HG02678 (cell line): Measurements from ENCODE around the gene HTR2A.

ENCODE experiments used
- ATAC-seq: cut with Tn5 transposase; IDR thresholded peaks from one replicate; pipeline ENCODE4 v1.9.1; 2021; ENCODE audit warnings: mild to moderate bottlenecking, moderate library complexity; ENCODE audit not compliant: unreplicated experiment

HTR2A gene

DNA sequence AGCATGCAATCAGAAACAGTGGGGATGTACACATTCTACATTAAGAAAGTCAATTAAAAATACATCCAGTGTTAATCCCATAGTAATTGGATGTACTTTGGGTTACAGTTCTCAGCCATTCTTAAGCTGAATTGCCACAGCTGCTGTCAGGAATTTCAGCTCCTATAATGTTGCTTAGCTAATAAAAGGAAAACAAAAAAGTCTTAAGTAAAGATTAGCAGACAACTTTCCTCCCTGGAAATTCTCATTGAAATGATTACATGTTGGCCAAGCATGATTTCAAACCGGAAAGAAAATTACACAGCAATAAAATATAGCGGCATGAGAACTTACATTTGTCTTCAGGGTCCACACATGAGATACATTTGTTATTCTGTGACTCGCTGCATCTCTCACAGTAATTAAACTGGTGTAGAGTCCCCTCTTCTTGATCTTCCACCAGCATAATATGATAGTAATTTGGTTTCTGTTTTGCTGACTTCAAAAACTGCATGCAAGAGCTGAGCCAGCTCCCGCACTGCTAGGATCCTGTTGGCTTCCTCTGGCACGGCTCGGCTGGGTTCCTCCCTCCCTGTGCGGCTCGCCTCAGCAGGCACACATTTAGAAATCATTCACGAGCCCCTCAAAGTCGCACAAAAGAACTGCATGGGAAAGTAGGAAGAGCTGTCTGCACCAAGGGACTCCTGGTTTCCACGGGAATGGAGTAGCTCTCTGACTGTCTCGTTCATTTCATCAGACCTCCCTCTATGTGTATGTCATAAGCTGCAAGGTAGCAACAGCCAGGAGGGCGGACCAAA lies at the start of gene HTR2A:
Gene HTR2A (minus strand): TSS at position 713 of the 797 bp plus-strand sequence. CDS start 1,147 bp downstream, outside the sequence.
- ATAC-seq = no peak

DNA sequence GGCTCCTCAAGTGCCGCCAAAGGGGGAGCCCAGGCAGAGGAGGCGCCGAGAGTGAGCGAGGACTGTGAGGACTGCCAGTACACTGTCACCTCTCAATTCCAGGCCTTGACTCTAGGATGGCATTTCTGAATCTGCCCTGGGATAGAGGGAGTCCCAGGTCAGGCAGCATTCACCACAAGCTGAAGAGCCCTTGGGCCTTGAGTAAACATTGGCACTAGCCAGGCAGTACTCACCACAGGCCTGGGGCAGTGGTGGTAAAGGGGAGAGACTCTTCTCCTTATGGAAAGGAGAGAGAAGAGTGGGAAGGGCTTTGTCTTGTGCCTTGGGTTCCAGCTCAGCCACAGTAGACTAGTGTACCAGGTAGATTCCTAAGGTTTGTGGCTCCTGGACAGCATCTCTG lies 39.7 kb upstream of the HTR2A start:
- no peak for ATAC-seq

DNA sequence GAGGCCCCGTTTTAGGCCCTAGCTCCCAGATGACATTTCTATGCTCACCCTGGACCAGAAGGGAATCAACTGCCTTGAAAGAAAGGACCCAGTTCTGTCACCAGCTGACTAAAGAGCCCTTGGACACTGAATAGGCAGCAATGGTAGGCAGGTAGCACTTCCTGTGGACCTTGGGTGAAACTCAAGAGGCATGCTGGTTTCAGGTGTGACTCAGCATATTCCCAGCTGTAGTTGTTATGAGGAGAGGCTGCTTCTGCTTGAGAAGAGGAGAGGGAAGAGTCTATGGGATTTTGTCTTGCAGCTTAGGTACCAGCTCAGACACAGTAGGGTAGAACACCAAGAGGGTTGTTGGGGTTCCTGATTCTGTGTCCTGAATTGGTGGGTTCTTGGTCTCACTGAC lies 37.9 kb upstream of the HTR2A start:
- ATAC-seq = no peak

DNA sequence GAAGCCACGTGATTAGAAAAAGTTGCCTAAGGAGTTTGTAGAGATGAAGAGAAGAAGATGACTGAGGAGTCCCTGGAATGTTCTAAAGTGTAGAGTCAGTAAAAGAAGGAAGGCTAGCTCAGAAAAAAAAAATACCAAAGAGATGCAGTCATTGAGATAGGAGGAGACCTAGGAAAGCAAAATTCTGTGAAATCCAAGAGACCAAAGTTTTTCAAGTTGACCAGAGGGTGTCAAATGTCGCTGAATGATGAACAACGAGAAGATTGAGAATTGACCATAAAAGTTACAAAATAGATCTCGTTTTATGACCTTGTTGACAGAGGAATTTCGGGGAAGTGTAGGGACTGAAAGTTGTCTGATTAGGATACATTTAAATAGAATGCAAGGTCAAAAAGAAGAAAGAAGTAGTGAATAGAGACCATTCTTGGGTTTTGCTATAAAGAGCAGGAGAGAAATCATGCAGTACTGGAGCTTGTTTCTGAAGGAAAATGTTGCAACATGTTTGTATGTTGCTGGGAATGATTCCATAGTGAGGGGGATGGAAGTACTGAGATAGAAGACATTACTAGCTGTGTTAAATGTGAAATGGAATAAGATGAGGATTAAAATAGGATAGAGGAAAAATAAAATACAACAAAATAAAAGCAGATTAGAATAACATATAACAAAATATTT lies 30.2 kb upstream of the HTR2A start:
- ATAC-seq = no peak

DNA sequence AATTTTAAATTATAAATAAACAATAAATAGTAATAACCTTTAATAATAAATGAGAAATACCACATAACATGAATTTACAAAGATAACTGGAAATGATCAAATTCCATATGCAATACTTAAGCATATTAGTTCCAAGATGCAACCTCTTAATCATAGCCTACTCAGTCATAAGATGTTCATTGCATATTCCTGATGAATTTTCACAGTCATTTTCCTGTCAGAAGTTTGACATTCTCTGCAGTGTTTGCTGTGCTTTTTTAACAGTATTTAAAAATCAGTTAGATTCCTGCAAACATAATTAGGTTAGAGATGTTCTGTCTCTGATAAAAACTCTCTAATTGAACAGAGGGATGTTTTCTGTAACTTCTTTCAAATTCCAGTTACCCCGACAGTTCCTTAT lies 28.6 kb upstream of the HTR2A start:
- no peak for ATAC-seq

DNA sequence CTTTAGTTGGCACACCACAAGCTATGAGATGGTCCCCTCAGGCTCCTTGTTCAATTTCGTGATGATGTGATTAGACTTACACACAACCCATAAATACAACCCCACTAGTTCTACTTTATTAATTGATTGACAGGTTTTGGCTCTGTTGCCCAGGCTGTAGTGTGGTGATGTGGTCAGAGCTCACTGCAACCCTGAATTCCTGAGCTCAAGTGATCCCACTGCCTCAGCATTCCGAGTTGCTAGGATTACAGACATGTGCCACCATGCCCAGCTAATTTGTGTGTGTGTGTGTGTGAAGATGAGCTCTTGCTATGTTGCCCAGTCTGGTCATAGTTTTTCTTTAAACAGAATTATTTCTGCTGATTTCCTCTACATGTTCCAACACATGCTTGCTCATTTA lies 17.5 kb upstream of the HTR2A start:
- ATAC-seq = no peak

DNA sequence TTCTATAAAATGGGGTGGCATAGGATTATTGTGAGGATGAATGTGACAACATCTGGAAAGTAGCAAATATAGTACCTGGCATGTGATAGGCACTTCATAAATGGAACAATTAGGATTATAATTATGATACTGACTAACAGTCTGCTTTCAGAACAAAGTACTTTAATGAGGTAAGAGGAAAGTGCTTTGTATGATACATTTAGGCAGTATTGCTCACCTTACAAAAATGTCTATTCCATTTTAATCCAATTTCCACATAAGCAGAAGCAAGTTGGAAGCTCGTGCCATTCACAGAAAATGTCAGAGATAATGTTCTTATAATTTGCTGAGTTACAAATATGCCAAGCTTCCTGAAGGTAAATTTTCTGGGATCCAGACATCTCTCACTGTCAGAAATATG lies 16.9 kb upstream of the HTR2A start:
- no peak for ATAC-seq

DNA sequence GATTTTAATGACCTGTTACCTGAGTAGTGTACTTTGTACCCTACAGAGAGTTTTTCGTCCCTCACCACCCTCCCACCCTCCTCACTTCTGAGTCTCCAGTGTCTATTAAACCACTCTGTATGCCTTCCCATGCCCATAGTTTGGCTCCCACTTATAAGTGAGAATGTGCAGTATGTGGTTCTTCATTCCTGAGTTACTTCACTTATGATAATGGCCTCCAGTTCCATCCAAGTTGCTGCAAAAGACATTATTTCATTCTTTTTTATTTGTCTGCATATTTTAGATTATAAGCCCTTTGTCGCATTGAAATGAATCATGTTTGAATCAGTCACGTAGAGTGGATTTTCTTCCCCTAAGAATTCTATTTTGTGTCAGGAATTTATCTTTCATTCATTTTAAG lies 12.2 kb upstream of the HTR2A start:
- no peak for ATAC-seq

DNA sequence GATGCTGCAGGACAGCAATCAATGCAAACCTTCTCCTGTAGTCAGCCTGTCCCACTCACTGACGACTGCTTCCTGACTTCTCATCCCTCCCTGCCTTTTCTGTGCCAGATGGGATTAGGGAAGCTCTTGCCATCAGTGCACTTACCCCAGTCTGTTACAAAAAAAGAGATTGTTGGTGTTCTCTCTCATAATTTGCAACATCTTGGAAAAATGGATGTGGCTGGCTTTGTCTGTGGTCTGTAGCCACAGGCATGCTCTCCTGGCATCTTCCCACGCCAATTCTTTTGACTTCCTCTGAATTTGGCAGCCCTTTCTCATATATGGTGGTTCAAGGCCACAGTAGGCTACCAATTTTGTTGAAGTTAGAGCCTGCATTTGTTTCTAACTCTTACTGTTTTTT lies 11.6 kb upstream of the HTR2A start:
- no peak for ATAC-seq

DNA sequence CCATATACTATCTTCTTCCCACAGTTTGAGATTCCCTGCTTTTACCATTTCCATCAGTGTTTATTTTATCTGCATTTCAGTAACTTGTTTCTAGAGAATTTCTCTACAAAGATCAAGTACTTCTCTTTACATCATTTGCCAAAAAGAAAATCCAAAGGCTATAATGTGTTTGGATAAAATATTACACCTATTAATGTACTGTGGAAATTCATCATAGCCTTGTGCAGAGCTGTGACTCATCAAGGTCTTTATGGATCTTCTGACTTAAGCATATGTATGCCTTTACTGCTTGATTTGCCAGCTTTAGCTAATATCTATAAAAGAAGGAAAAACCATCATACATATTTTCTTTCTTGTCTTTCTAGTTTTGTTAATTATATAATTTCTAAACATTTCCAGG lies 9.6 kb upstream of the HTR2A start:
- ATAC-seq = no peak

DNA sequence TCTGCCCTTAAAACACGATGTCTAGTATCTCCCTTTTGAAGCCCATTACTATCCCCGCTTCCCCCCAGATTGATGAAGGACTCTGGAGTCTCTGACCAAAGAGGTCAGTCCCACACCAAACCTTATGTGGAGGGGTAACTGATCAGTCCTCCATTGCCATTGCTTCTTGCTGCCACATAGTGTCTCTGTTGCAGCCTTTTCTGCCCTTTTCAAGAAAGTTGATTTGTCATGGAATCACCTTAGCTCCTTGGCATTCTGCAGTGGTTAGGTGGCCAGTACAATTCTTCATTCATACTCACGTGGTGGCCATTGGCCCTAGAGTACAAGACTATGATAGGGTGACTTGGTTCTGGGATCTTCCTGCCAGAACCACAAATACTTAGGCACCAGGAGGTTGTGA lies 8.4 kb upstream of the HTR2A start:
- ATAC-seq = no peak

DNA sequence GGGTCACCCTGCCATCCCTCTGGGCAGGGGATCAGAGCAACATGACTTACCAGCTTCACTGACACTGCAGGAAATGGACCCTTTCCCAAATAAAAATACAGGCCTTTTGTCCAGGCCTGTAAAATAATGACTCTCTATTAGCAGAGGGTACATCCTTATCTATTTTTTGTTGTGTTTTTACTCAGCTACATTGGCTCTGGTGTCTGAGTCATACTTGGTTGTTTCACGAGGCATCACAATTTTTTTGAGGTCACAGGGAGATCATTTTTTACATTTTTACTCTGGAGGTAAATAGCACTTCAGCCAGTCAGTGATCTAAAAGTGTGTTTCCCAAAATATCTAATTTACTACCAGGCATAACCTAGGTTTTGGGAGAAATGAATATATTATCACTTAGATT lies 6.9 kb upstream of the HTR2A start:
- ATAC-seq = no peak

DNA sequence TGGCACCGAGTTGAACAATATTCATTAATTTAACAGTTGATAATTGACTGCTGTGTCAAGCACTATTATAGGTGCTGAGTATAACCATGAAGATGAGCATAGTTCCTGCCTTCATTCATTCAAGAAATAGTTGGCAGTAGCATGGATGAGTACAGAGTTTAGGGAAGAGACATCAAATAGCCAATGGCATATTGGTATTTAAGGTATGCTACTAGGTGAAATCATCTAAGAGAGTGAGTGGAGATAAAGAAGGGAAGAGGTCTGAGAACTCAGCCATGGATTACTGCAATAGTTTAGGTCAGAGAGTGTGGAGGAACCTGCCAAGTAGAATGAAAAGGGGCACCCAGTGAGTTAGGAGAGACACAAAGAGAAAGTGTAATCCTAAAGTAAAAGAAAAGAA lies 4.9 kb upstream of the HTR2A start:
- no peak for ATAC-seq

DNA sequence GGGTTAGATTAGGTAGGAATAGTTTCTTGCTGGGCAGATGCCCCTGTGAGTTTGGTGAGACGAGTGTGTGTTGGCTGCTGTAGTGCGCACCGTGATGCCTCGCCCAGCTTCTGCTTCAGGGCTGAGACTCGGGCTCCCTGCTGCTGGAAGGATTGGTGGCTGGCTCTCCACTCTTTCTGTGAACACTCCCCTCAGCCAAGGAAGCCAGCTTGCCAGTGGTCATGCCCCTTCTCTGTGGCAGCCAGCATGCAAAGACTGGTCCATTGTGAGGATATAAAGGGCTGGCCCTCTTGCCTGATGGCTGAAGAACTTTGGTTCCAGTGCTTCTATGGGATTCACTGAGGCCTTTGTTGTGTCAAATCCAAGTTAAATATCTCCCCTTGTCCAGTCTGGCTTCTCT lies 2.9 kb upstream of the HTR2A start:
- ATAC-seq = no peak

DNA sequence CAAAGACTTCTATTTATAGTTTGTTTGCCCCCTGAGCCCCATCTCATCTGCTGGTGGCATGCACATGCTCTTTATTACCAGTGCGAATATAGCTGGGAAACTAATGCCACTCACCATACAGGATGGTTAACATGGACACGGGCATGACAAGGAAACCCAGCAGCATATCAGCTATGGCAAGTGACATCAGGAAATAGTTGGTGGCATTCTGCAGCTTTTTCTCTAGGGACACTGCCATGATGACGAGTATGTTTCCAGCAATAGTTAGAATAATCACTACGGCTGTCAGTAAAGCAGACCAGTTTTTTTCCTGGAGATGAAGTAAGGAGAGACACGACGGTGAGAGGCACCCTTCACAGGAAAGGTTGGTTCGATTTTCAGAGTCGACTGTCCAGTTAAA lies 1.5 kb downstream of the HTR2A start:
- ATAC-seq = no peak

DNA sequence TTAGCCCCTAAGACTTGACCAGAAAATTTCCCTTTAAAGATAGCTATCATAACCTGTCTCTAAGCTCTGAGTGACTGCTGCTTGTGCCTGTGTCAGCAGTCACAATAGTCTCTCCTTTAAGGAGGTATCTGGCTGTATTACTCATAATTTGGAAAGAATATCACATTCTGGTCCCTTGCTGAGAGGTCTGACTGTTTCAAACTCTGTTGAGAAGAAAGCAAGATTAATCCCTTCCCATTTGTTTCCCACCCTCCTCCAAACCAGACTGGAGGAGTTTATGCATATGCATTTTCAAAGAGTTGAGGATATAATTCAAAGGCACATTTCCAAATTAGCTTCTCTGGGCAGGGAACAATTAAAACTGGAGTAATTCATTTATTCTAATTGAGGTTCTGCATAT lies 2.3 kb downstream of the HTR2A start:
- no peak for ATAC-seq

DNA sequence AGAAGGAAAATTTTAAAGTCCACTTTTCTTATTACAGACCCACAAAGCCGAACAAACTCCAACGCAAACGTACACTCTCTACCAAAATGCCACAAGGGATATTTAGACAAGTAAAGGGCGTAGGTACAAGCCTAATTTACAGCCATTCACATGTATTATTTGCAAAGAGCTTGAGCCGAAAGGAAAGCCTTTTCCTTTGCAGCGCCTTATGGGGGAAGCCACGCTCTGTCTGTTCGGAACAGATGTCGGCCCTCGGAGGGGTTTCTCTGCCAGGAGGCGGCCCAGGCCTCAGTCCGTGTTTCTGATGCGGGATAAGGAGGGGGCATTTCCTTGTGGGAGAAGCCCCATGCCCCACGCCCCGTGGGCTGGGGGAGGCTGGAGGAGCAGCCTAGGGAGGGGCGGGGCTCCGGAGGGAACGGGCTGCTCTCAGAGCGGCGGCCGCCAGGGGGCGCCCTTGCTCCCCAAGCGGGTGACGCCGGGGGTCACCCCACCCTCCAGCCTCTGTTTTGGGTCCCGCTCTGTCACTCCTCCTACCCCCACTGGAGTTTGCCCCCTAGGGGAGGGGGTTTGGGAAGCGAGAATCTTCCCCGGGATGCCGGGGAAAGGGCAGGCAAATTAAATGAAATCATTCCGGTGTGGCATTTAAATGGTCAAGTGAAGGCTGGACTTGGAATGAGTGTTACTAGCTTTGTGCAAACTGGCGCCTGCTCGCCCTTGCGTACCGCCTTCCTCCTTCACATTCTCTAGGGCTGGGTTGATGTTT lies 2.9 kb downstream of the HTR2A start:
- ATAC-seq = peak; percentile 89

DNA sequence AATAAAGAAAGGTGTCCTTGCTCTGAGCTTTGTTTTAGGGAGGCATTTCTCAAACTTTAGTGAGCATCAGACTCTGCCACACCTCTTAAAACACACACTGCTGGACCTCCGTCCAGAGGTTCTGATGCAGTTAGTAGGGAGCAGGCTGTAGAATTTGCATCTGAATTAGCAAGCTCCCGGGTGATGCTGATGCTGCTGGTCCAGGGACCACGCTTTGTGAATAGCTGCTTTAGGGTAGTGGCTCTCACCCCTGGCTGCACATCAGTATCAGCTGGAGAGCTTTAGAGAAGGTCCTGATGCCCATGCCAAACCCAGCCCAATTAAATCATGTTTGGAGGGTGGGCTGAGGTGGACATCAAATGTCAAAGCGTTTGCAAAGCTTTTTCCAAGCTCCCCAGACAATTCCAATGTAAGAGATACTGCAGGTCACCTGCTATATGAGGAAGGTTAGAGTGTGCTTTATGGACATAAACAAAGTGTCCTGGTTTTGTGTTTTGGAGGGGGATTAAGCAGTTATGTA lies 3.6 kb downstream of the HTR2A start:
- no peak for ATAC-seq

DNA sequence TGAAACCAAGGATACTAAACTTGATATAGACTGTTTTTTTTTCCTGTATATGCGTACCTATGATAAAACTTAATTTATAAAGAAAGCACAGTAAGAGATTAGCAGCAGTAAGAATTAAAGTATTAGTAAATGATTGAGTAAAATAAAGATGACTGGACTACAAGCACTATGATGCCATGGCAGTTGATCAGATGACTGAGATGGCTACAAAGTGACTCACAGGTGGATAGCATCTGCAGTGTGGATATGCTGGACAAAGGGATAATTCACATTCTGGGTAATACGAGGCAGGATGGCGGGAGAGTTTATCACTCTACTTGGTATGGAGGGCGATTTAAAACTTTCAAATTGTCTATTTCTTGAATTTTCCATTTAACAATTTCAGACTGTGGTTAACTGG lies 11.8 kb downstream of the HTR2A start:
- no peak for ATAC-seq

DNA sequence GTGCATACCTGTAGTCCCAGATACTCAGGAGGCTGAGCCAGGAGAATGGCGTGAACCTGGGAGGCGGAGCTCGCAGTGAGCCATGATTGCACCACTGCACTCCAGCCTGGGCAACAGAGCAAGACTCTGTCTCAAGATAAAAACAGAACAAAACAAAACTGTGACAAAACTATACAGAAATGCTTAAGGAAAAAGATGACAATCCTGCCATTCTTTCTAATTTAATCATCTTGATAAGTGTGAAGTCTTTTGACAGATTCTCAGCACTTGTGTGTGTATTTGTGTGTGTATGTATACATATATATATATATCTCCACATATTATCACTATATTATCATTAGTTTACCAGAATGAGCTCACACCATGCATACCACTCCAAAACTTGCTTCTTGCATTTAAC lies 12.3 kb downstream of the HTR2A start:
- no peak for ATAC-seq

DNA sequence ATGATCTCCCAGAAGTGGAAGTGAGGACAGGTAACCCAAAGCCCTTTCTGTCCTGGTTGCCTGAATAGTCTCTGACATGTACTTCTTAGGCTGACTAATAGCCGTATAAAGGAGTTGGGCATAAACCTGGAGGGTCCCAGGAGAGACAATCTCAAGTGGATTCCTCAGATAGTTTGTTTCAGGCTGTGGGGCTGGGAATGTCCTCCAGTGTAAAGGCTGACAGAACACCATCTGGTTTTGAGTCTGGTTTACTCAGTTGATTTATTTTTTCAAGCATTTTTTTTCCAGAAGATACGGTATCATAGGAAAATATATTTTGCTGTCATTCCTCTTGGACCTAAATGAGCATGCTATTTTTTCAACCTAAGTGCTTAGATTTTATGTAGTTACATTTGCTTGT lies 15.2 kb downstream of the HTR2A start:
- no peak for ATAC-seq

DNA sequence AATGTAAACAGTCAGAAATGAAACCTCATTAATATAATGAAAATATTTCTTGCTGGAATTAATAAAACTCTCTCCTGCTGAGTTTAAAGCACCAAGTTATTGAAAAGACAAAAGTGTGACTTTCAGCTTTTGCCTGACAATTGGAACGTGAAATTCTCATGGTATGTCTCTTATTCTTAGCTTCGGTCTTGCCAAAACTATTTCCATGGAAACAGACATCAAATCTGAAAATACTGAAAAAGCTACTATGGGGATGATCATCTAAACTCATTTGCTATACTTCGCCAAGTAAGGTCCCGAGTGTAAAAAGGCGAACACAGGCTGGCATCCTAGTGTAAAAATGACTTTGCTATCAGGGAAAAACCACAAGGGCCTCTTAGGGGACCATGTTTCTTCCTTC lies 22.8 kb downstream of the HTR2A start:
- ATAC-seq = no peak
